HepG2 (cell line): ENCODE results near the gene TBL3. TPM values are rescaled to one million over a fixed set of nuclear protein-coding genes. Genes with fewer than 3 reads are reported as not detected.

ENCODE experiments used
- CHD4 ChIP-seq: fragments of 200-600 bp; sonication (generic); IDR thresholded peaks from 2 replicates; pipeline ENCODE4 v1.7.0; 2017; ENCODE audit warnings: mild to moderate bottlenecking, low read length, borderline replicate concordance
- DMTF1 ChIP-seq: sonication (generic); formaldehyde crosslinking; IDR thresholded peaks from 2 replicates; pipeline ENCODE4 v1.4.0; 2020; ENCODE audit warnings: mild to moderate bottlenecking, missing genetic modification reagents
- GPN1 ChIP-seq: sonication (generic); formaldehyde crosslinking; IDR thresholded peaks from 2 replicates; pipeline ENCODE4 v1.5.1; 2020; ENCODE audit warnings: missing genetic modification reagents, borderline replicate concordance
- JDP2 ChIP-seq: sonication (generic); formaldehyde crosslinking; IDR thresholded peaks from 2 replicates; pipeline ENCODE4 v1.8.1; 2022; ENCODE audit warnings: missing genetic modification reagents, borderline replicate concordance
- KLF9 ChIP-seq: IDR thresholded peaks from 2 replicates; pipeline ENCODE4 v1.6.1; 2016; ENCODE audit warnings: low read depth
- ZBTB4 ChIP-seq: sonication (generic); formaldehyde crosslinking; IDR thresholded peaks from 2 replicates; pipeline ENCODE4 v1.4.0; 2020; ENCODE audit warnings: missing genetic modification reagents, mild to moderate bottlenecking, borderline replicate concordance
- ZNF614 ChIP-seq: IDR thresholded peaks from 2 replicates; pipeline ENCODE4 v1.6.1; 2018; ENCODE audit warnings: missing biosample characterization, missing genetic modification reagents, inconsistent platforms, borderline replicate concordance
- ZNF687 ChIP-seq: sonication (generic); formaldehyde crosslinking; IDR thresholded peaks from 2 replicates; pipeline ENCODE4 v1.5.1; 2020; ENCODE audit warnings: mild to moderate bottlenecking, missing genetic modification reagents, moderate library complexity
- ZNF7 ChIP-seq: IDR thresholded peaks from 2 replicates; pipeline ENCODE4 v1.6.1; 2016; ENCODE audit warnings: missing biosample characterization, missing genetic modification reagents
- ZNF775 ChIP-seq: sonication (generic); formaldehyde crosslinking; IDR thresholded peaks from 2 replicates; pipeline ENCODE4 v1.4.0; 2020; ENCODE audit warnings: missing genetic modification reagents, mild to moderate bottlenecking, moderate library complexity, borderline replicate concordance
- ZNF839 ChIP-seq: sonication (generic); formaldehyde crosslinking; IDR thresholded peaks from 2 replicates; pipeline ENCODE4 v1.4.0; 2020; ENCODE audit warnings: missing genetic modification reagents, mild to moderate bottlenecking, borderline replicate concordance
- ZSCAN30 ChIP-seq: sonication (generic); formaldehyde crosslinking; IDR thresholded peaks from 2 replicates; pipeline ENCODE4 v1.5.0; 2020; ENCODE audit warnings: mild to moderate bottlenecking, missing genetic modification reagents
- polyA plus RNA-seq, 8 experiments: library from polyadenylated mRNA; depleted of rRNA in 3 of 8; stranded (reverse) in 7 of 8; unstranded in 1 of 8; fragments of >200 nt; fragmentation: Illumina TruSeq in 4 of 8; extraction: Trizol in 4 of 8; gene quantifications; 2 replicates each; pipeline versions ENCODE4 v1.2.1 to v1.2.3, GENCODE V29; 2011 to 2016; ENCODE audit warnings: low read depth in 4 of 8, missing spikeins in 1 of 8, mixed read lengths in 1 of 8; ENCODE audit not compliant: insufficient read depth in 1 of 8
- total RNA-seq, 5 experiments: library from RNA; depleted of rRNA; stranded (reverse); fragments of >200 nt; fragmentation: Illumina TruSeq; extraction: Trizol; gene quantifications; 2 replicates each; pipeline ENCODE4 v1.2.3, GENCODE V29; 2016; ENCODE audit warnings: low read depth in 1 of 5
- TF ChIP-seq, protein P1 (sequence below): sonication (generic); formaldehyde crosslinking; IDR thresholded peaks from 2 replicates; pipeline ENCODE4 v1.5.1; 2020; ENCODE audit warnings: mild to moderate bottlenecking, moderate library complexity, missing genetic modification reagents

TBL3 gene
- total and polyA plus RNA-seq, 2 of the 13 experiments (the other 11 are each of a cell fraction or from before 2014, with no cell fraction given): 16.8 to 38.0 TPM

DNA sequence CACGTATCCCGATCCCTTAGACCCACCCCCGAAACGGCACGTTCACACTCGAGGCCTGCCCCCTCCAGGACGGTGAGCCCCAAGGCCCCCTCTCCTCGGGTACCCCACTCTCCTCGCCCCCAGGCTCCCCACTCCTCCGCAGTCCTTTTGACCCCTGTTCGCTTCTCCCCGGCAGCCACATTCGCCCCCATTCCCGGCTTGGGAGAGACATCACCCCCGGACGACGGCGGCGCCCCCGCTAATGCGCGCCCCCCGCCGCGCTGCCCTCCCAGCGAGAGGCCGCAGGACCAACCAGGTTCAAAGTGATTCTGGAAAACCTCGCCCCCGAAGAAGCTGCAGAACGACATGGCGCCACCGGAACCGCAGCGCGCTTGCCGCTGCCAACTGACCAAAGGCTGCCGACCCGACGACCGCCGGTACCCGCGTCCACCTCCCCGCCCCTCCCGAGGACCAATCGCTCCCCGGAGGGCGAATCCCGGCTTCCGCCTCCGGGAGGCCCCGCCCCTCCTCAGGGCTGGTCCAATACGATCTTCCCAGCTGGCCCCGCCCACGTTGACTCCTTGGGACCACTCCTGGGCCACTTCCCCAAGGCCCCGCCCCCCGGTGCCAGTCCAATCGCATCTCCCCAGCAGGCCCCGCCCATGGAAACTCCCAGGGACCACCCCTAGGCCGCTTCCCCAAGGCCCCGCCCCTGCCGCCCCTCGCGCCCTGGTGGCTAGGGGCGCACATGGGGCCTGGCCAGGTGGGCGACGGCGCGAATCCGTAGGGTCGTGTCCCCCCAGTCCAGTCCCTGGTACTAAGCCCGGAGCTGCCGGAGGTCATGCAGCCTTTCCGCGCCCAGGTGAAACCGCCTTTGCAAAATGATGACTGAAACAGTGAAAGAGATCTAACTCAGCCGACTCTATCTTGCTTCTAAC is 28.8 kb upstream of the TBL3 start, which contains the start of gene MSRB1 (continued):
- TF ChIP-seq ZNF687 (CRISPR knock-in tag) (peak; percentile 95), ZBTB4 (no peak), JDP2 (CRISPR knock-in tag) (no peak), ZNF7 (CRISPR knock-in tag) (no peak), ZSCAN30 (CRISPR knock-in tag) (no peak), ZNF614 (CRISPR knock-in tag) (no peak), ZNF839 (CRISPR knock-in tag) (no peak), KLF9 (CRISPR knock-in tag) (peak; percentile 64; the same call in 1 of the 2 replicates), DMTF1 (CRISPR knock-in tag) (peak; percentile 34; the same call in 1 of the 2 replicates), CHD4 (no peak), ZNF775 (CRISPR knock-in tag) (0 out of 2 replicates have a peak, but pooled peaks have one; percentile 1), GPN1 (no peak)
- TF ChIP-seq, protein P1, sequence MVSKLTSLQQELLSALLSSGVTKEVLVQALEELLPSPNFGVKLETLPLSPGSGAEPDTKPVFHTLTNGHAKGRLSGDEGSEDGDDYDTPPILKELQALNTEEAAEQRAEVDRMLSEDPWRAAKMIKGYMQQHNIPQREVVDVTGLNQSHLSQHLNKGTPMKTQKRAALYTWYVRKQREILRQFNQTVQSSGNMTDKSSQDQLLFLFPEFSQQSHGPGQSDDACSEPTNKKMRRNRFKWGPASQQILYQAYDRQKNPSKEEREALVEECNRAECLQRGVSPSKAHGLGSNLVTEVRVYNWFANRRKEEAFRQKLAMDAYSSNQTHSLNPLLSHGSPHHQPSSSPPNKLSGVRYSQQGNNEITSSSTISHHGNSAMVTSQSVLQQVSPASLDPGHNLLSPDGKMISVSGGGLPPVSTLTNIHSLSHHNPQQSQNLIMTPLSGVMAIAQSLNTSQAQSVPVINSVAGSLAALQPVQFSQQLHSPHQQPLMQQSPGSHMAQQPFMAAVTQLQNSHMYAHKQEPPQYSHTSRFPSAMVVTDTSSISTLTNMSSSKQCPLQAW: peak; percentile 85
